A673 (cell line): ENCODE data around the gene HABP2. TPM values are rescaled to one million over a fixed set of nuclear protein-coding genes. Genes with fewer than 3 reads are reported as not detected.

Experiments used
- BruUV-seq: library from RNA; stranded (reverse); fragments of 400-500 nt; replicated peaks from 2 replicates; lab custom pipeline; 2021; lab: Mats Ljungman, UMichigan
- CTCF ChIA-PET: fragments of 300-600 bp; sonication (Branson Sonifier 250); formaldehyde crosslinking; loops from one replicate; lab custom pipeline; 2022; ENCODE audit warnings: antibody characterized with exemption; lab: Charles Lee
- POLR2A ChIA-PET: fragments of 300-600 bp; sonication (Branson Sonifier 250); formaldehyde crosslinking; loops from one replicate; lab custom pipeline; 2022; ENCODE audit warnings: antibody characterized with exemption; ENCODE audit not compliant: low non-redundant PET; lab: Charles Lee
- DNase-seq: peaks from one replicate; pipeline ENCODE4 v3.0.0-alpha.2; 2015; ENCODE audit warnings: low spot score
- H3K27ac ChIP-seq: fragments of 200-600 bp; sonication (generic); 2 replicates; pipeline ENCODE4 v1.5.1; 2016; ENCODE audit warnings: mixed run types, low read depth, mild to moderate bottlenecking, mixed read lengths, antibody characterized with exemption, low read length; ENCODE audit not compliant: poor library complexity, severe bottlenecking
- H3K27me3 ChIP-seq: fragments of 200-600 bp; sonication (generic); replicated peaks from 2 replicates; pipeline ENCODE4 v1.6.1; 2017; ENCODE audit warnings: mixed run types, low read depth, mild to moderate bottlenecking, mixed read lengths, antibody characterized with exemption, low read length; ENCODE audit not compliant: insufficient read depth, poor library complexity
- H3K36me3 ChIP-seq: fragments of 200-600 bp; sonication (generic); 2 replicates; pipeline ENCODE4 v1.6.1; 2016; ENCODE audit warnings: mixed run types, mild to moderate bottlenecking, mixed read lengths, antibody characterized with exemption, low read length; ENCODE audit not compliant: insufficient read depth, poor library complexity, severe bottlenecking
- H3K4me1 ChIP-seq: fragments of 200-600 bp; sonication (generic); 2 replicates; pipeline ENCODE4 v1.6.1; 2017; ENCODE audit warnings: mixed run types, mild to moderate bottlenecking, mixed read lengths, antibody characterized with exemption, low read length; ENCODE audit not compliant: insufficient read depth, poor library complexity, severe bottlenecking
- H3K4me3 ChIP-seq: fragments of 200-600 bp; sonication (generic); 2 replicates; pipeline ENCODE4 v1.5.1; 2016; ENCODE audit warnings: low read depth, mixed run types, mild to moderate bottlenecking, mixed read lengths, low read length; ENCODE audit not compliant: poor library complexity, severe bottlenecking
- H3K9me3 ChIP-seq: fragments of 200-600 bp; sonication (generic); 2 replicates; pipeline ENCODE4 v1.6.1; 2016; ENCODE audit warnings: mixed run types, low read depth, mild to moderate bottlenecking, mixed read lengths, antibody characterized with exemption, low read length; ENCODE audit not compliant: poor library complexity, severe bottlenecking
- CTCF ChIP-seq: fragments of 300-800, 200-600 bp; sonication (generic); conservative IDR thresholded peaks from 2 replicates; pipeline ENCODE4 v1.5.1; 2017; ENCODE audit warnings: low read depth, mild to moderate bottlenecking, antibody characterized with exemption, low read length, moderate library complexity, mixed read lengths
- EZH2 ChIP-seq: fragments of 200-600 bp; sonication (generic); IDR thresholded peaks from 2 replicates; pipeline ENCODE4 v1.6.1; 2017; ENCODE audit warnings: borderline replicate concordance, low read depth, mild to moderate bottlenecking, mixed read lengths, antibody characterized with exemption, low read length; ENCODE audit not compliant: poor library complexity, severe bottlenecking
- intact Hi-C: fragments of 100-400 bp; cut with micrococcal nuclease; formaldehyde crosslinking; loops from one replicate; pipeline ENCODE4 v1.10.0; 2022; ENCODE audit not compliant: unreplicated experiment
- total RNA-seq: library from RNA; stranded (reverse); gene quantifications from 2 replicates; pipeline ENCODE4 v1.2.3, GENCODE V29; 2021

Gene HABP2
- total RNA-seq, 1 experiment from 2014 or later, result not detected

- H3K4me3 ChIP-seq, result no peak overlapping the region
- no peak for DNase-seq
- no TSS peak for BruUV-seq
- intact Hi-C loops, result loop anchor here (5.0 to 10.0 kb wide), 6 partner anchors 39 to 1084 kb away; no protein-coding TSS in a partner anchor
- no peaks in the 10 kb centered on the region for H3K9me3 ChIP-seq
- ChIA-PET CTCF (no interaction called here), POLR2A (no interaction called here)
- H3K4me1 ChIP-seq, result peaks cover 17% of the 10 kb centered on the region
- no peak overlapping the region for H3K27ac ChIP-seq
- no peak for TF ChIP-seq EZH2
- no peak for TF ChIP-seq CTCF
- H3K36me3 ChIP-seq, result no peaks in the 10 kb centered on the region
- no peaks in the 10 kb centered on the region for H3K27me3 ChIP-seq
These were observed 8.4 kb downstream of the HABP2 start for GRCh38 chr10:113561214-113561613.

- POLR2A ChIA-PET, result interaction anchor here (0.6 kb wide), 1 partner anchor 429 kb away, joined by 5 read pairs; no protein-coding TSS in a partner anchor
These were observed 9.2 kb downstream of the HABP2 start for GRCh38 chr10:113562069-113562468.

GRCh38 chr10:113562704-113563103 is 9.9 kb downstream of the HABP2 start:
- DNase-seq, result no peak
- Histone ChIP-seq H3K9me3 (no peaks in the 10 kb centered on the region), H3K27ac (no peak overlapping the region), H3K27me3 (no peaks in the 10 kb centered on the region), H3K4me1 (peaks cover 7% of the 10 kb centered on the region), H3K36me3 (no peaks in the 10 kb centered on the region), H3K4me3 (no peak overlapping the region)
- ChIA-PET POLR2A (no interaction called here), CTCF (interaction anchor here (0.6 to 1.7 kb wide), 3 partner anchors 40 to 1235 kb away, joined by 4 to 6 read pairs (median 5); no protein-coding TSS in a partner anchor)
- intact Hi-C loops, result loop anchor here (5.0 to 10.0 kb wide), 6 partner anchors 40 to 1085 kb away; no protein-coding TSS in a partner anchor
- no TSS peak for BruUV-seq
- TF ChIP-seq CTCF (no peak), EZH2 (no peak)

More at GRCh38 chr10:113562069-113562468, 9.2 kb downstream of the HABP2 start:
- intact Hi-C loops, result loop anchor here (5.0 to 10.0 kb wide), 6 partner anchors 40 to 1085 kb away; no protein-coding TSS in a partner anchor
- Histone ChIP-seq H3K9me3 (no peaks in the 10 kb centered on the region), H3K27ac (no peak overlapping the region), H3K36me3 (no peaks in the 10 kb centered on the region), H3K27me3 (no peaks in the 10 kb centered on the region), H3K4me1 (peaks cover 13% of the 10 kb centered on the region), H3K4me3 (no peak overlapping the region)
- no TSS peak for BruUV-seq
- CTCF ChIA-PET, result interaction anchor here (0.6 kb wide), 1 partner anchor 177 kb away, joined by 4 read pairs; no protein-coding TSS in a partner anchor
- no peak for DNase-seq
- TF ChIP-seq CTCF (no peak), EZH2 (no peak)
